ENCODE results near the gene STAB2. TPM values are rescaled to one million over a fixed set of nuclear protein-coding genes. Genes with fewer than 3 reads are reported as not detected.

Gene STAB2
- total RNA-seq, 1 experiment from 2014 or later: not detected

DNA sequence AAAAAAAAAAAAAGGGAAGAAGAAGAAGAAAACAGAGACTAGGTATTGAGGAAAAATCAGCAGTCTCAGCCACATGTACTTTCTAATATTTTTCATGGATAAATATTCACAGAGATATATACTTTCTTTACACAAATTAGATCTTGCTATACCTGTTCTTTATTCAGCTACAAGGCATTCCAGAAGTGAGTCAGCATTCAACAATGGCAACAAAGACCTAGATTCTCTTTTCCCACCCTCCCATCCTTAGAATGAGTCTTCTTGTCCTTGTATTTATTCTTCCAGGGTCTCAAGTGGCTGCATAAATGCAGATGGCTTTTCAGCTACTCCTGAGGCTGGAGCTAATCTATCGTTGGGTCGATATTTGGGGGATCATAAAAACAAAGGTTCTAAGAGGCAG lies 160.9 kb downstream of the STAB2 start:
- no peak for DNase-seq (ENCODE audit: low read depth)

DNA sequence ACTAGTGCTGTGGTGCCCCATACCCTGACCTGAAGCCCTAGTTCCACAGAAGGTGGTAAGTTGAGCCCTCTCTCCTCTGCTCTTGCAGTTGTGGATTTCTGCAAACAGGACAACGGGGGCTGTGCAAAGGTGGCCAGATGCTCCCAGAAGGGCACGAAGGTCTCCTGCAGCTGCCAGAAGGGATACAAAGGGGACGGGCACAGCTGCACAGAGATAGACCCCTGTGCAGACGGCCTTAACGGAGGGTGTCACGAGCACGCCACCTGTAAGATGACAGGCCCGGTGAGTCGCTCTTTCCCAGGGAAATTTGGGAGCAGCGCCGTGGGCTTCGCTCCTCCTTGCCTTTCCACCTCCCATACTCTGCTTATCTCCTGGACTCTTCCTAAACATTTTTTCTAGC lies 161.8 kb downstream of the STAB2 start:
- no peak for DNase-seq (ENCODE audit: low read depth)

DNA sequence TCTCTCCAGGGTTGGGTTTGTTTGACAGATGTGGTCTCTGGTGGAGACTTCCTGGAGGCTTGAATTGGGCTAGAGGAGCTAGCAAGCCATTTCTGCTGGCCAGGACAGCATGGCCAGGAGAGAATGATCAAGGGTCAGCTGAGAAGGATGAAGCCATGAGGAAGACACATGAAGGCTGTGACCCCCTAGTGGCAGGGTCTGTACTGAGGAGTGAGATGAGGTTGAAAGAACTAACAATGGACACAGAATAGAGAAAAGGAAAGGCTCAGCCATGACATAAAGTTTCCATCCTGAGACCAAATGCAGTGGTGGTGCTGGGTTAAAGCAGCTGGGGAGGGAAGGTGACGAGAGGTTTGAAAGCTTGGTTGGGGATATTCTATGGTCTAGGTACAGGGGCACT lies 164.1 kb downstream of the STAB2 start:
- no peak for DNase-seq (ENCODE audit: low read depth)

DNA sequence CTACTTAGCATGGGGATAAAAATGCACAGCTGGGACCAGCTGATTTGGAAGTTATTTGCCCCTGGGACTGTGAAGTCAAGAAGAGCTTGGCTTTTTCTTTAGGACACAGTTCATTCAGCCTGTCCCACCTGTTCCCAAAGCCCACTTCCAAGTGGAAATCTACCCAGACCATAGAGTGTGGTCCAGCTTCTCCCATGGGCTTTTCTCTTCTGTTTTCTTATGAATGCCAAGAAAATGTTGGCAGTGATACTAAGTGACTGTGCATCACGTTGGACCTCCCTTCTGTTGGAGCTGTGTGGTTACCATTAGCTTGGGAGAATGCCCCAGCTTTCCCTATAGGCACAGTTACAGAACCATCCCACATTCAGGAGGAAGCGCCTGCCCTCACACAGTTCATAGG lies 164.5 kb downstream of the STAB2 start:
- DNase-seq (ENCODE audit: low read depth): no peak

DNA sequence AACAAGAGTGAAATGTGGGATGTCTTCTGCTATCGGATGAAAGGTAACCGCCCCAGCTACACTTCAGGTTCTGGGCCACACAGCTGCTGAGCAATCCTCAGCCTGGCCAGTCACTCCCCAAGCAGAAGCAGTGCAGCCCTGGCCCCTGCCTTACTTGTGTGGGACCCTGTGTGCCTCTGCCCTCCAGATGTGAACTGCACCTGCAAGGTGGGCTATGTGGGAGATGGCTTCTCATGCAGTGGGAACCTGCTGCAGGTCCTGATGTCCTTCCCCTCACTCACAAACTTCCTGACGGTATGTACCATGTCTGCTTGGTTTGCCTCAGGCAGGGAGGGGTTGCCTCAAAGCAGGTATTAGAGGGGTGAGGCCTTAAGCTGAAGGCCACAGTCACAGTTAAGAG lies 168.4 kb downstream of the STAB2 start:
- DNase-seq (ENCODE audit: low read depth): no peak

DNA sequence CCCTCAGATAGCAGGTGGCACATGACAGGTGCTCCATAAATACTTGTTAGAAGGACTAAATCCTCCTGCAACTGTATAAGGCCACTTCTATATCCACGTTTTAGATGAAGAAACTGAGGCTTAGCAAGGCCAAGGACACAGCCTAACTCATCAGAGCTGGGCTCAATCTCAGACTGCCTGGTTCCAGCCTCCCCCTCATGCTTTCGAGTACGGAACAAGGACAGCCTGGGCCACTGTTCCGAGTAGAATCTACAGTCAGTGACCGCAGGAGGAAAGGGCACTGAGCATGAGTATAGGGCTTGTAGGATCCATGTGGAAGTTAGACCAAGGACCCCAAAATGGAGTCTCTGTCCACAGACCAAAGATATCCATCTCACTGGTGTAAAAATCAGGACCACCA lies 169.4 kb downstream of the STAB2 start:
- no peak for DNase-seq (ENCODE audit: low read depth)

DNA sequence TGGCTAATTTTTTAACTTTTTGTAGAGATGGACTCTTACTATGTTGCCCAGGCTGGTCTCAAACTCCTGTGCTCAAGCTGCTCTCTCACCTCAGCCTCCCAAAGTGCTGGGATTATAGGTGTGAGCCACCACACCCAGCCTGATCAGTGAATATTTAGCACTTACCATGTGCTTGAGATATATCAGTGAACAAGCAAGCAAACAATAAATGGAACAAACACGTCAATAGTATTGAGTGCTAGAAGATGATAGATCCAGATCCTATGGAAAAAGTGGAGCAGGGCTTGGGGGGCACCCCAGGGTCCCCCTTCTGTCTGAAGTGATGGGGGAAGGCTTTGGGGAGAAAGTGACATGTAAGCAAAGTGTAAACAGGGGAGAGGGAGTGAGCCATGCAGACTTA lies 170.2 kb downstream of the STAB2 start:
- no peak for DNase-seq (ENCODE audit: low read depth)

DNA sequence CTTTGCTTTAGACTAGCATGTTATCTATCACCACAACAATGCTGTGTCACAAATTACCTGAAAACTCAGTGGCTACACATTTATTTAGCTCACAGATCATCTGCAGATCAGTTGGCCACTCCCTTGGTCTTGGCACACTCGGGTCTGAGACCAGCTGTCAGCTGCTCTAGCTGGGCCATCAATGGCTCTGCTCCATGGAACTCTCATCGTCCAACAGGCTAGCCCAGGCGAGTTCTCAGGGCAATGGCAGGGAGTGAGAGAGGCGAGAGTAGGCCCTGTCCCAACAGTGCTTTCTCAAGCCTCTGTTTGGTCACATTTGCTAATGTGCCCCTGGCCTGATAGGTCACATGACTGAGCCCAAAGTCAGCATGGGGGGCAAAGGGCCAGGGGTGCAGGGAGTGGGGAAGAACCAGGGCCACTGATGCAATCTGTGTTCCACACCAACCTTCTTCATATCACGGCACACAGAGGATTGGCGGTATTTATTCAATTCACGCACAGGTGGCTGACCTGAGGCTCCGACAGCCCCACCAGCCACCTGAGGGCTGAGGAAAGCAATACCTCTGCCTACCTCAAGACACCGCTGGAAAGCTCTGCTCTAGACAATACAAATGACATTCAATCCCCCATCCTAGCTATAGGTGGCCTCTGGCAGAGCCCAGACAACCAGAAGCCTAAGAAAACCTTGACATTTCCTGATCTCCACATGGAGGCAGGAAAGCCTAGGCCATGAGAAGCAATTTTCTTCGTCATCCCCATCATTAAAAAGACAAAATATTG lies 171.4 kb downstream of the STAB2 start:
- no peak for DNase-seq (ENCODE audit: low read depth)

DNA sequence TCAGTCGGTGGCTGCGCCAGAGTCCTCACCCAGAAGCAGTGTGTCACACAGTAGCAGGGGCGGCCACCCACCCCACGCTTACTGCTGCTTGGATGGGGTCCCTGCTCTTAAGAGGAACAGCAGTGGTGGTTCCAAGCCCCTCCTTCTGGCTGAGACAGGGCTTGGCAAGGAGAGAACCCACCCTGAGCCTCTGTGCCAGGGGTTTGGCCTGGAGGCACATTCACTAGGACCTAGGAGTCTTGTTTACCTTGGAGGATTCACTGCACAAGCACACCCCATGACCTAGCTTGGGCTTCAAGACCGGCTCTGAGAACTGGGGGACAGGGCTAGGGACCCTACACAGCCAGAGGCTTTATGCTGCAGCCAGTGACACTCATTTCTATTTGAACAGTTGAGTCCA lies 175.4 kb downstream of the STAB2 start:
- DNase-seq (ENCODE audit: low read depth): no peak

DNA sequence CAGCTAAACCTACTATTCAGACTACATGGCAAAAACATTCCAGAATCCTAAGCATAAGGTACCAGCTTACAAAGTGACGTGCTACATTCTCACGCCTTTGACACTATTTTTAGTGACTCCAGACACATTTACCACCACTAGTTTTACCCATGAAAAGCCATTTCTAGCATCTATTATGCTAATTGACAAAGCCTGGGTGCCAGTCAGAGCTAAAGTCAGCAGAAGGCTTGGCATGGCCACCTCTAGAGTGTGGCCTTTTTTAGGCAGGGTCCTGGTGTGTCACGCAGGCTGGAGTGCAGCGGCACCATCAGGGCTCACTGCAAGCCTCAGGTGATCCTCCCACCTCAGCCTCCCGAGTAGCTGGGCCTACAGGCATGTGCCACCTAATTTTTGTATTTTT lies 178.2 kb downstream of the STAB2 start:
- no peak for DNase-seq (ENCODE audit: low read depth)

DNA sequence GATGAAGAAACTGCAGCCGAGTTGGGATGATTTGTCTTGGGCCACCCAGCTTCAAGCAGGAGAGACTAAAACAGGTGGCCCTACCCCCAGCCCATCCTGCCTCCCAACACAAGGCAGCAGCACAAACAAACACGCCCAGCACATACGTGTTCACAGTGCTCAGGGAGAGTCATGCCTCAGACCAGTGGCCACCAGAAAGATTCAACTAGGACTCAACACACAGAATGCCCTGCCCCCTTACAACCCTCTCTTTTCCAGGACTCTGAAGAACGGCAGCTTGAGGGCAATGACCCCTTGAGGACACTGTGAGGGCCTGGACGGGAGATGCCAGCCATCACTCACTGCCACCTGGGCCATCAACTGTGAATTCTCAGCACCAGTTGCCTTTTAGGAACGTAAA lies 179.0 kb downstream of the STAB2 start:
- no peak for DNase-seq (ENCODE audit: low read depth)

DNA sequence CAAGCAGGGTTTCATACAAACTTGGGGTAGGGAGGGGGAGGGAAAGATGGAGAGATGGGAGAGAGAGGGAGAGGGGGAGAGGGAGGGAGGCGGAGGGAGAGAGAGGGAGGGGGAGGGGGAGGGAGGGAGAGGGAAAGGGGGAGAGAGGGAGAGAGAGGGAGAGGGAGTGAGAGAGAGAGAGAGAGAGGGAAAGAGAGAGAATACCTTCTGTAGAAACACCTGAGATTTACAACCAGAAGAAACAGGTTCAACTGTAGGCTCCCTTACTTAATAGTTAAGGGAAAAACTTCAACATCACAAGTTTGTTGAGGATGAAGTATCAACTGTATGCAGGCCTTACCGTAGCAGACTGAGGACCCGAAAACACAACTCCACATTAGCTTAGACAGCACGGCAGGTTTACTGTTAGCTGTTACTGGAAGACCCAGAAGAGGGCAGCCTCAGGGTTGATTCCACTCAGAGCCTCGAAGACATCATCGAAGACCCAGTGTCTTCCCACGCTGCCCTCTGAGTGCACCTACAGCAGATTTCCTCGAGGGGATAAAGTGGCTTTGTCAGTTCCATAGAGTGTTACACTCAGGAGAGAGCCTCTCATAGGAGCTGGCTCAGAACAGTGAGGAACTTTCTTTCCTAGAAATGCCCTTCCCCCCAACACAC lies 181.5 kb downstream of the STAB2 start:
- DNase-seq (ENCODE audit: low read depth): peak; percentile 2

DNA sequence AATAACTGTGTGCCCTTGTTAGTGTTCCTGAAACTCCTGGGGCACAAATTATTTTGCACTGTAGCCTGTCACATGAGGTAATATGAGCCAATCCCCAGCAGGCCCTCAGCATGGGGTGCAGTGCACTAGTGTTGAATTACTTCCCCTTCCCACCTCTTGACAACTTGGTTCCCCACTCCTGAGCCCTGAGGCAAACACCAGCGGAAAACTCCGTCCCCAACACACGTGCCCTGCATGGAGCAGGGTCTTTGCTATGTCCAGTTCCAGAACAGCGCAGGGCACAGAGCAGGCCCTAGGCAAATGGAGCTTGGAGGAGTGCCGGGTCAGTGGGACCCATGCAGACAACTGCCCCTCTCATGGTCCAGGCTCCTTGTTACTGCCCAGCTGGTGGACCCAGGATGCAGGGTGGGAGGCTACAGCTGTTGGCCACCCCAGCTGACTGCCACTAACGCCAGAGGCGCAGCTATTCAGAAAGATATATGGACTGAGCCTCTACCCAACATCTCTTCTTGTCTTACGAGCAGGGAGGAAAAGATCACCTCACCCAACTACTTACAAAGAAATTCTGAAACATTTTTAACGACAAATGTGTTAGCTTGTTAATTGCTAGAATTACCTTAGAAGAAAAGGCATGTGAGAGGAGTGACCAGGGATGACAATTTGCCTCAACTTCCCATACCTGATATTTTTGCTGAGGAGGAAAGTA lies 182.3 kb downstream of the STAB2 start:
- DNase-seq (ENCODE audit: low read depth): no peak

DNA sequence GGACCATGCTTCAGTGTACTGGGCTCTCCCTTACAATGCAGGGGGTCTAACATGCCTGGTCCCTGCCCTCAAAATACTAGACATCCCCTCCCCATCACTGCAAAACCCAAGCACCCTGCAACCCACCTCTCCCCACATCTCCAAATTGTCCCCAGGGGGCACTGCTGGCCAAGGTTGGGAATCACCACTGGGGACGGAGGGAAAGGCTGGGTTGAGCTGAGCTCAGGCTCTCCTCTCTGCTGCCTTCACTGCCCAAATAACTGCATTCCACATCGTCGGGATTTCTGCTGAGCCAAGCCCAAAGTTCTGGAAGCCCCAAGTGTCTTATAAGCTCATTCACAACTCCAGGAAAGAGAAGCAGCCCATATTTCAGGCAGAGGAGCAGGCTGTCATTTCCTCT lies 184.4 kb downstream of the STAB2 start:
- peak; percentile 43 for DNase-seq (ENCODE audit: low read depth)

DNA sequence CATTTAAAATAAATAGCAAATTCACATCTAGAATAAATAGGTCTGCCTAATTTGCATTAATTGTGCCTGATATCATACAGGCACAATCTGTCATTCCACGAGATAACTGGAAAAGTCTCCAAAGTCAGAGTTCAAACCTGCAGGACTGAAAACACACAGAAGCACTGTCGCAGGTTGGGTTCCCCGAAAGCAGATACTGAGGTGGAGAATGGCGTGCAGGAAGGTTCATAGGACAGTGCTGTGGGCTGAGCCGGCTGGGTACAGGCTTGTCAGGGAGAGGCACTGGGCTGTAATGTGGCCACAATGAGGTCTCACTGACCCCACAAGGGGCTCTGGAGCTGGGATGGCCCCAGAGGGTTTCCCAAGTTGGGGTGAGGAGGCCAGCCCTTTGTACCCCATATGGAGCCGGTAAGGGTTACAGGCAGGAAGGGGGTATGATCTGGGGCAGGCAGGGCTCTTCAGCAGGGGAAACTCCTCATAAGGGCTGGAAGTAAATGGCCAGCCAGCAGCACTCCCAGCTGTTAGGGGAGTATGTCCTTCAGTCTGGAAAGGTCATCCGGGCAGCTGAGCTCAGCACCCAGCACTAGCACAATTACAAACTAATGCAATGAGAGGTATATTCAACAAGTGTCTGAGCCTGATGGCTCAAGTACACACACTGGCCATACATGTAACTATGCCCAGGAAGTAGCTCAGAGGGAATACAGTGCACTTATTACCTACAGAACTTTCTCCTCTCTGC lies 185.5 kb downstream of the STAB2 start:
- DNase-seq (ENCODE audit: low read depth): no peak

DNA sequence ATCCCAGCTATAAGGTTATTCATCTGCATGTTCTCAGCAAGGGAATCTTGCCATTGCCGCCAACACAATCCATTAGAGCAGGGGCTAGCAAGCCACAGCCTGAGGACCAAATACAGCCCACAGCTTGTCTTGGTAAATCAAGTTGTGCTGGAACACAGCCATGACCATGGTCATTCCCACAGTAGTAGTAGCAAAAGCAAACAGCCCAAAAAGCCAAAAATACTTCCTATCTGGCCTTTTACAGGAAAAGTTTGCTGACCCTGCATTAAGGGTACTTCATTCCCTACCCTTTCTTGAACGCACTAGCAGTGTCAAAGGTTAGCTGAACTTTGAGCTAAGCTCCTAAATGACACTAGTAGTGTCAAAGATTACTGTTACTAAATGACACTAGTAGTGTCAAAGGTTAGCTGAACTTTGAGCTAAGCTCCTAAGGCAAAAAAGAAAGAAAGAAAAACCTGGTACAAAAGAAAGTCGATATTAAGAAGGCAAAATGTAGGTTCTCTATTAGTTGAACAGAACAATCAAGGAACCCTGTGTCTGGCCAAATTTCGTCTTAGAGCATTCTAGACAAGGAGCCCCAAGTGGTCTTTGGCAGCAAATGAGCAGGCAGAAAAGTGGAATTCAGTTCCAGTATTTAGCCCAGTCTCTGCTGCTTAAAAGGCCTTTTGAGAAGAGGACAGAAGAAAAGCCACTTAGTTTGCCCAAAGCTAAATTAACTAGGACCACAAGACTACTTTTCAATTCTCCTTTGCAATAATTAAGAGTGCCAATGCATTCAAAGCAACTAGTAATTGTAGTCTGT lies 186.2 kb downstream of the STAB2 start:
- DNase-seq (ENCODE audit: low read depth): no peak

DNA sequence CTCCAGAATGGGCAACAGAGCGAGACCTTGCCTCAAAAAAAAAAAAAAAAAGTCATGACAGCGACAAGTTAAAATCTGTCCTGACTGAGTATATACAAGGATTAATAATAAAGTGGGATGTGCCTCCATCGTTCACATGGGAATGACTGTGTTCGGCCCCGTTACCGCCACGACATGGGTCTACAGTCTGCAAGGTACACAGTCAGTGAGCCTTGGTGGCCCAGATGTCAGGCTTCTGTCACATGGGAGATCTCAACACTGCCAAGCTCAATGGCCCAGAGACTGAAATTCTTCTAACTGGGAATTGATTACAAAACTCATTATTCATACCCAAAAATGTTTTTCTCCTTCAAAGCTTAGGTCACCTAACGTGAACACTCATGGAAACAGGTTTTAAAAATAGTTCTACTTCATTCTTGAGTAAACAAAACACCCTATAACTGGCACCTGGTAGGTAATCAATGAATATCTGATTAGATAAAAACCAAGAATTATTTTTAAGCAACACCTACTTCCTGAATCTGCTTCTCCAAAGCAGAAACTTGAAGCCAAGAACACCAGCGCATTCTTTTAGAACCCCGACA lies 188.0 kb downstream of the STAB2 start:
- DNase-seq (ENCODE audit: low read depth): no peak

DNA sequence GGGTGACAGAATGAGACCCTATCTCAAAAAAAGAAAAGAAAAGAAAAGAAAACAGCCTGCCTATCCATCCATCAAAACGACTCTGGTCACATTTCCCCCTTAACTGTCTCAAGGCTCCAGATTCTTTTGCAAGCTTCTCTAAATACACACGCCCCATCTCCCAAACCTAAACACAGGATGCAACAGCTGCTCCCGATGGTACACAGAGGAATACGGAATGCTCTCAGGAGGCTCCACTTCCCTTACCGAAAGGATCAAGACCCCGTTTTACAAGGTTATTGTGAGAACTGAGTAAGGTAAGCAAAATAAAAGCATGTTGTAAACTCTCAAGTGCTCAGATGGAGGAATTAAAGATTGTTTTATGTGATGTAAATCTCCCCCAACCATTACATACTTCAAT lies 191.7 kb downstream of the STAB2 start:
- no peak for DNase-seq (ENCODE audit: low read depth)

DNA sequence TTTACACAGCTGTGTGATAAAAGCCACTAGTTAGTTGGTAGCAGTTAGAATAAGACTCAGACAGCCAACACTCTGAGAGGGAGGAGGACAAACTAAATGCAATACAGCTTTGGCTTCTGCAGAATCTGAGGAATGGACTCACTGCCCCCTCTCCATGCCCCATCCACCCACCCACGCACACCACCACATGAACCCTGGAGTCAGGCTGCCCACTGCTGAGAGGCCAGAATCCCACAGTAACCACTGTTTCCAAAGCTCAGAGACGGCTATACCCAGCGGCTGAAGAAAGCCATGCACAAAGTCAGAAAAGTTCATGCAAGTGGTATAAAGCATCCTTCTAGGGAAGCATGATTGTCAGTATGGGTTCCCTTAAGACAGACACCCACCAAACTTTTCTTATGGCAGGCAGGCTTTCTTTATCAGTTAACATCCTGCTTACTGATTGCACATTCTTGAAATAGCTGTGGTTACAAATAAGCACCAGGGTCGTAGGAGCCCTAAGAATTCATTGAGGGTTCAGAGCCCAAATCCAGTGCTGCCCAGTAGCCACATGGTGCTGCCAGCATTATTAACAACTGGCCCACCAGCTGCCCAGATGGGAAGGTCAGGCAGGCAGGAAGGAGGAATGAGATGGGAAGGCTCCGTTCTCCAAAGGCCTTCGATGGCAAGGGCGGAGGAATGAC lies 192.5 kb downstream of the STAB2 start:
- DNase-seq (ENCODE audit: low read depth): peak; percentile 52

DNA sequence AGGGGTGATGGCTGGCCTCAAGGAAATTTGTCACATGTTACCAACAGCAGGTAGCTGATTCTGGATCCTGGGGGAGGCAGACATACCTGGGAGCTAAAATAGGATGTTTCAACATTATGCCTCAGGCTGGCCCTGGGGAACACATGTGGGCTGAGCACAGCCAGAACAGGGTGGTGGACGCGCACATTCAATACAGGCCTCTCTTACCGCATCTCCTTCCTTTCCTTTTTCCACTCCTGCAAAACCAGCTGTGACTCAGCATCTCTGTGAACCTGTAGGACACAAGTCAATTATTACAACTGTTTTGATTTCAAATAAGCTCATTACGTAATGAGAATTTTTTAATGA lies 193.0 kb downstream of the STAB2 start:
- DNase-seq (ENCODE audit: low read depth): peak; percentile 35

DNA sequence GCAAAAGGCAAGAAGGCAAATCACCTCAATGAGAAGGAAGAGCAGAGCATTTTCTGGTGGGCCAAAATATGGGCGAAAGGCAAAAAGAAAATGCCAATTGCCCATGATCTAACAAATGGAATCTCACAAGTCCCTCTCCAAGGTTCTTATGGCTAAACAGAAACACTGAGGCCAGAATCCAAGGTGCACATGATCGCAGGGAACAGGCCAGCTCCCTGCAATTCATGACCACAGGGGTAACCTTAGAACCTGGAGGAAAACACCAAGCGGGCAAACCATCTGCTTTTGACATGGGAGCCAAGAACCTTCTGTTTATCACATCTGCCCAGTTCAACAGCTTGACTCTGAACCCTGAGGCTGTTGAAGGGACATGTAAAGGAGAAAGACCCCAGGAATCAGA lies 193.9 kb downstream of the STAB2 start:
- no peak for DNase-seq (ENCODE audit: low read depth)

All from RPMI7951 (cell line).